H1 (cell line): ENCODE measurements around the gene TNNC1. TPM values are rescaled to one million over a fixed set of nuclear protein-coding genes. Genes with fewer than 3 reads are reported as not detected.

Experiments used
- CTCF ChIA-PET: fragments of 300-600 bp; sonication (Branson Sonifier 250); formaldehyde crosslinking; loops from one replicate; lab custom pipeline; 2021; ENCODE audit not compliant: partially characterized antibody; lab: Charles Lee
- POLR2A ChIA-PET: fragments of 300-600 bp; sonication (Branson Sonifier 250); formaldehyde crosslinking; loops from one replicate; lab custom pipeline; 2021; ENCODE audit warnings: inconsistent platforms; ENCODE audit not compliant: partially characterized antibody; lab: Charles Lee
- DNase-seq, 2 experiments: peaks; one replicate each; pipeline versions ENCODE4 v3.0.0 to v3.0.0-alpha.2; 2010 to 2022; ENCODE audit warnings: low spot score in 2 of 2, low read depth in 1 of 2, mixed read lengths in 1 of 2
- FAIRE-seq: peaks from 2 replicates; lab custom pipeline; 2011; peaks lifted over from hg19 to GRCh38; lab: Jason Lieb, UNC
- H2AFZ ChIP-seq: 2 replicates; pipeline ENCODE4 v1.8.1; 2012; ENCODE audit warnings: low read length, inconsistent platforms
- H2AK5ac ChIP-seq: 2 replicates; pipeline ENCODE4 v1.6.1; 2013; ENCODE audit warnings: low read depth, low read length
- H2BK120ac ChIP-seq: replicated peaks from 2 replicates; pipeline ENCODE3; 2013; ENCODE audit warnings: low read depth, low read length, inconsistent platforms
- H2BK12ac ChIP-seq: 2 replicates; pipeline ENCODE4 v1.6.1; 2013; ENCODE audit warnings: low read depth, low read length
- H2BK15ac ChIP-seq: 2 replicates; pipeline ENCODE4 v1.6.1; 2013; ENCODE audit warnings: low read length
- H2BK20ac ChIP-seq: 2 replicates; pipeline ENCODE4 v1.6.1; 2013; ENCODE audit warnings: low read length
- H2BK5ac ChIP-seq: 2 replicates; pipeline ENCODE4 v1.6.1; 2013; ENCODE audit warnings: low read depth, low read length
- H3K14ac ChIP-seq: 2 replicates; pipeline ENCODE4 v1.6.1; 2013; ENCODE audit warnings: inconsistent platforms; ENCODE audit not compliant: insufficient read length
- H3K18ac ChIP-seq: 2 replicates; pipeline ENCODE4 v1.6.1; 2013; ENCODE audit warnings: low read length; ENCODE audit errors: extremely low read depth
- H3K23ac ChIP-seq: 2 replicates; pipeline ENCODE4 v1.6.1; 2013; ENCODE audit warnings: inconsistent platforms; ENCODE audit not compliant: insufficient read length
- H3K23me2 ChIP-seq: 2 replicates; pipeline ENCODE4 v1.6.1; 2013; ENCODE audit warnings: low read depth, low read length
- H3K27ac ChIP-seq: 2 replicates; pipeline ENCODE4 v1.6.1; 2011; ENCODE audit warnings: low read depth, low read length, inconsistent platforms
- H3K27me3 ChIP-seq, 4 experiments: replicated peaks in 1 of 4; 1 replicate in 1 of 4; 2 replicates in 3 of 4; pipeline versions ENCODE4 v1.6.1 to v1.8.1; 2011 to 2013; ENCODE audit warnings: low read length in 3 of 4, mild to moderate bottlenecking in 3 of 4, inconsistent platforms in 2 of 4, mixed read lengths in 2 of 4, moderate library complexity in 1 of 4; ENCODE audit not compliant: control insufficient read depth in 3 of 4, insufficient read depth in 3 of 4; ENCODE audit errors: extremely low read depth in 1 of 4
- H3K36me3 ChIP-seq, 4 experiments: 2 replicates each; pipeline versions ENCODE4 v1.6.1 to v1.8.1; 2011 to 2013; ENCODE audit warnings: mild to moderate bottlenecking in 4 of 4, low read length in 3 of 4, moderate library complexity in 2 of 4, control low read depth in 1 of 4, inconsistent platforms in 1 of 4; ENCODE audit not compliant: insufficient read depth in 4 of 4, control insufficient read depth in 2 of 4
- H3K4ac ChIP-seq: replicated peaks from 2 replicates; pipeline ENCODE3; 2013; ENCODE audit warnings: low read length, low read depth, mixed read lengths, inconsistent platforms; ENCODE audit not compliant: insufficient read length
- H3K4me1 ChIP-seq, 4 experiments: replicated peaks in 1 of 4; 1 replicate in 1 of 4; 2 replicates in 3 of 4; pipeline versions ENCODE4 v1.6.1 to v1.8.1; 2011 to 2013; ENCODE audit warnings: low read length in 3 of 4, inconsistent platforms in 2 of 4, mixed read lengths in 1 of 4; ENCODE audit not compliant: insufficient read depth in 4 of 4, control insufficient read depth in 3 of 4
- H3K4me2 ChIP-seq, 2 experiments: 2 replicates each; pipeline versions ENCODE4 v1.6.1 to v1.8.1; 2011 to 2013; ENCODE audit warnings: low read depth in 2 of 2, low read length in 2 of 2, control low read depth in 1 of 2, inconsistent platforms in 1 of 2, mild to moderate bottlenecking in 1 of 2; ENCODE audit not compliant: insufficient read depth in 1 of 2
- H3K4me3 ChIP-seq, 4 experiments: fragments of 200-600, 300-600 bp in 1 of 4; sonication (generic), shearing (Covaris generic), sonication (Bioruptor Twin) in 1 of 4; 2 replicates each; pipeline versions ENCODE4 v1.5.1 to v1.8.1; 2011 to 2016; ENCODE audit warnings: low read length in 4 of 4, low read depth in 3 of 4, control low read depth in 2 of 4, inconsistent platforms in 2 of 4, mild to moderate bottlenecking in 2 of 4, mixed read lengths in 1 of 4, moderate library complexity in 1 of 4; ENCODE audit not compliant: insufficient read depth in 2 of 4; ENCODE audit errors: extremely low read depth in 1 of 4
- H3K56ac ChIP-seq: replicated peaks from 2 replicates; pipeline ENCODE3; 2013; ENCODE audit warnings: low read depth, mild to moderate bottlenecking, mixed read lengths, low read length, inconsistent platforms; ENCODE audit not compliant: insufficient read length
- H3K79me1 ChIP-seq: 2 replicates; pipeline ENCODE4 v1.6.1; 2013; ENCODE audit warnings: low read depth, low read length, control low read depth
- H3K79me2 ChIP-seq, 2 experiments: 2 replicates each; pipeline versions ENCODE4 v1.6.1 to v1.8.1; 2012 to 2013; ENCODE audit warnings: low read length in 2 of 2, mild to moderate bottlenecking in 2 of 2, inconsistent platforms in 1 of 2; ENCODE audit not compliant: insufficient read depth in 2 of 2, control insufficient read depth in 1 of 2
- H3K9ac ChIP-seq, 4 experiments: replicated peaks in 1 of 4; 1 replicate in 1 of 4; 2 replicates in 3 of 4; pipeline versions ENCODE4 v1.6.1 to v1.8.1; 2011 to 2013; ENCODE audit warnings: low read depth in 3 of 4, low read length in 3 of 4, control low read depth in 2 of 4, mild to moderate bottlenecking in 2 of 4, moderate library complexity in 2 of 4, inconsistent platforms in 1 of 4; ENCODE audit errors: extremely low read depth in 1 of 4
- H3K9me3 ChIP-seq, 2 experiments: 2 replicates each; pipeline versions ENCODE4 v1.6.1 to v1.8.1; 2012 to 2013; ENCODE audit warnings: mild to moderate bottlenecking in 2 of 2, moderate library complexity in 2 of 2, control low read depth in 1 of 2, inconsistent platforms in 1 of 2, low read depth in 1 of 2, low read length in 1 of 2, mixed read lengths in 1 of 2; ENCODE audit not compliant: insufficient read depth in 2 of 2
- H4K20me1 ChIP-seq, 2 experiments: replicated peaks in 1 of 2; 2 replicates each; pipeline versions ENCODE3 to v1.8.1; 2011 to 2013; ENCODE audit warnings: inconsistent platforms in 2 of 2, low read length in 2 of 2, mild to moderate bottlenecking in 1 of 2; ENCODE audit not compliant: insufficient read depth in 2 of 2, control insufficient read depth in 1 of 2
- H4K5ac ChIP-seq: 2 replicates; pipeline ENCODE4 v1.6.1; 2013; ENCODE audit warnings: low read length, low read depth, mixed read lengths, inconsistent platforms; ENCODE audit not compliant: insufficient read length
- H4K8ac ChIP-seq: 2 replicates; pipeline ENCODE4 v1.8.0; 2013; ENCODE audit warnings: mild to moderate bottlenecking, moderate library complexity, low read length, inconsistent platforms; ENCODE audit not compliant: insufficient read depth; ENCODE audit errors: extremely low read depth
- H4K91ac ChIP-seq: replicated peaks from 2 replicates; pipeline ENCODE3; 2013; ENCODE audit warnings: low read length, mixed read lengths, inconsistent platforms; ENCODE audit not compliant: insufficient read length
- CHD2 ChIP-seq: IDR thresholded peaks from 2 replicates; pipeline ENCODE4 v1.6.1; 2012; ENCODE audit warnings: low read length, improper control_type of control experiment
- EP300 ChIP-seq, 2 experiments: IDR thresholded peaks; 1 replicate in 1 of 2; 2 replicates in 1 of 2; pipeline ENCODE4 v1.6.1; 2011 to 2012; ENCODE audit warnings: low read depth in 2 of 2, low read length in 2 of 2, mild to moderate bottlenecking in 2 of 2, borderline replicate concordance in 1 of 2, inconsistent platforms in 1 of 2, moderate library complexity in 1 of 2
- NANOG ChIP-seq: IDR thresholded peaks from 2 replicates; pipeline ENCODE4 v1.6.1; 2011; ENCODE audit warnings: low read length, low read depth, mild to moderate bottlenecking, inconsistent platforms; ENCODE audit not compliant: insufficient read depth, poor library complexity, severe bottlenecking
- POLR2A ChIP-seq, 2 experiments: IDR thresholded peaks; 1 replicate in 1 of 2; 2 replicates in 1 of 2; pipeline ENCODE4 v1.6.1; 2011; ENCODE audit warnings: low read depth in 2 of 2, low read length in 2 of 2, mild to moderate bottlenecking in 2 of 2; ENCODE audit errors: control extremely low read depth in 1 of 2
- POLR2AphosphoS5 ChIP-seq: IDR thresholded peaks from 2 replicates; pipeline ENCODE4 v1.6.1; 2011; ENCODE audit warnings: low read depth, low read length
- POU5F1 ChIP-seq: IDR thresholded peaks from 2 replicates; pipeline ENCODE4 v1.6.1; 2011; ENCODE audit warnings: low read depth, mild to moderate bottlenecking, low read length, moderate library complexity
- SRF ChIP-seq: IDR thresholded peaks from 2 replicates; pipeline ENCODE4 v1.6.1; 2011; ENCODE audit warnings: mild to moderate bottlenecking, low read depth, low read length, moderate library complexity
- TCF12 ChIP-seq: IDR thresholded peaks from 2 replicates; pipeline ENCODE4 v1.6.1; 2011; ENCODE audit warnings: low read depth, mild to moderate bottlenecking, low read length
- WGBS, 2 experiments: shearing (Covaris generic) in 1 of 2; methylation state at CpG; one replicate each; pipeline versions ENCODE4 v1.1.6 to v1.1.7; 2013 to 2015; ENCODE audit warnings: low lambda C conversion rate in 2 of 2, mixed read lengths in 2 of 2, inconsistent platforms in 1 of 2, low coverage in 1 of 2, missing lambda C conversion rate in 1 of 2; ENCODE audit not compliant: insufficient replicate concordance in 2 of 2, insufficient coverage in 1 of 2, insufficient read length in 1 of 2; ENCODE audit errors: extremely low coverage in 1 of 2, missing lambda C conversion rate in 1 of 2; 5-methylcytosine and 5-hydroxymethylcytosine counted together
- polyA plus RNA-seq, 7 experiments: library from polyadenylated mRNA; depleted of rRNA in 3 of 7; stranded (reverse) in 5 of 7; unstranded in 2 of 7; fragments of >200 nt in 5 of 7; fragments of 200-250 nt in 2 of 7; gene quantifications; 1 replicate in 5 of 7; 2 replicates in 1 of 7; 4 replicates in 1 of 7; pipeline versions ENCODE4 v1.2.1 to v1.2.3, GENCODE V29; 2011 to 2013; ENCODE audit warnings: missing spikeins in 2 of 7, mixed read lengths in 2 of 7
- total RNA-seq: library from RNA; stranded (reverse); fragmentation: NEBNext Ultra II Directional; extraction: Animal tissue kit (Norgen Biotek cat#: 25700); gene quantifications from 2 replicates; pipeline ENCODE4 v1.2.1, GENCODE V29; 2021

The TNNC1 gene
- total and polyA plus RNA-seq, 2 of the 8 experiments (the other 6 are each of a cell fraction or from before 2014, with no cell fraction given) = 5.8 to 16.4 TPM

DNA sequence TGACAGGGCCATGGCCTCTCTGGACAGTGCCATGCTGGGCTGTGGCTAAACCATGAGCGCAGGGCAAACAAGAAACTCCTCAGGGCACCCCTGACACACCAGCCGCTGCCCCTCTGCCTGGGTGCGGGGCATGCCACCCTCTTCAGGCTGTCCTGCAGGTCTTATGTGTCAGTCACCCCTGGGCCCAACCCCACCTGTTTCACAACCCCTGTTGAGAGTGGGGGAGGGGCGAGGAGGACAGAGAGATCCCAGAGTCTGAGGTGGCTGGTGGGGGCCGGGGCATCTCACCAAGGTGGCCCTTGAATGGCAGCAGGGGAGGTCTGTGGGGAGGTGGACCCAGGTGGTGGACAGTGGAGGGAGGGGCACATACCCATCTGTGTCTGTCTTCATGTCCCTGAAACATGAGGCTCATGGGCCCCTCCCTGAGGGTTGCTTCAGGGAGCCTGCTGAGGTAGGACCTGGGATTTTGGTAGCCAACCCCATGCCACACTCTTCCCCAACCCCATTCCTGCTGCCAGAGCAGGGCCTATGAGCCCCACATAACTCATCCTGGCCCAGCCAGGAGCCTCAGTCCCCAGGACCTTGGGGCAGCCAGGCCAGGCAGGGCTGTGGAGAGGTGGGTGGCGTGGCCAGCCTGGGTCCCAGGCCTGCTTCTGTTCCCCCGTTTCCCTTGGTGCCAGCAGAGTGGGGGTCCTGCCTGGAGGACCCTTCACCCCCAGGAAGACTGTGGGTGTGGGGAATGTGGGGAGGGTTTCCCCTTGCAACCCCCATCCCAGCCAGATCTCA lies 39.6 kb upstream of the TNNC1 start:
- Histone ChIP-seq H2AK5ac (no peak overlapping the region), H3K23ac (no peak overlapping the region), H3K79me1 (no peaks in the 10 kb centered on the region; the same call in 1 of the 2 replicates), H2AFZ (no peak overlapping the region), H3K4me3 (no peak overlapping the region), H2BK120ac (no peak overlapping the region), H3K4me1 (peaks cover 0 to 6% (median under 1%) of the 10 kb centered on the region in 4 experiments; a peak in 3 of 7 replicates), H3K79me2 (no peaks in the 10 kb centered on the region)
- POLR2A ChIA-PET = interaction anchor here (1.9 kb wide), 1 partner anchor 30 kb away, joined by 5 read pairs; no protein-coding TSS in a partner anchor
- 84% methylated on average over 6 of the region's 7 CpGs; no CpG with 5 or more reads in 1 of the 2 experiments for WGBS, 2 experiments
- TF ChIP-seq SRF = no peak
- TF ChIP-seq POLR2AphosphoS5 = peak; percentile 67
- no peak for TF ChIP-seq POU5F1
- 0 out of 3 replicates have a peak, but pooled peaks of 1 of the 2 experiments have one; percentile 24 for TF ChIP-seq POLR2A (IDR thresholded peaks at IDR 0.05; ENCODE audit: control extremely low read depth in 1 of 2, low read depth in 2 of 2, low read length in 2 of 2)
- TF ChIP-seq TCF12 = no peak
- no peak for TF ChIP-seq NANOG
- TF ChIP-seq EP300 (IDR thresholded peaks at IDR 0.05; ENCODE audit: borderline replicate concordance in 1 of 2, low read depth in 2 of 2, low read length in 2 of 2) = no peak
- no peak for TF ChIP-seq CHD2
- TF ChIP-seq, all 59 proteins: peak for 2
- H3K27me3 ChIP-seq = no peaks in the 10 kb centered on the region; a peak in 1 of 7 replicates
- H2BK20ac ChIP-seq = no peak overlapping the region
- no peak overlapping the region for H3K27ac ChIP-seq
- no peak for FAIRE-seq
- DNase-seq = no peak
- no peak overlapping the region for H4K5ac ChIP-seq
- H3K18ac ChIP-seq = no peak overlapping the region
- H3K36me3 ChIP-seq = peaks cover 14 to 40% (median 31%) of the 10 kb centered on the region in 4 experiments
- H3K9ac ChIP-seq = no peak overlapping the region; a peak in 1 of 7 replicates
- no peak overlapping the region for H3K56ac ChIP-seq
- no peak overlapping the region for H2BK15ac ChIP-seq
- no peaks in the 10 kb centered on the region for H3K9me3 ChIP-seq
- no peaks in the 10 kb centered on the region for H3K23me2 ChIP-seq
- H3K4me2 ChIP-seq = no peak overlapping the region
- H3K4ac ChIP-seq = no peak overlapping the region
- peaks cover 0 to 16% of the 10 kb centered on the region in 2 experiments for H4K20me1 ChIP-seq
- CTCF ChIA-PET = interaction anchor here (1.1 kb wide), 1 partner anchor 12 kb away, joined by 3 read pairs; no protein-coding TSS in a partner anchor
- no peak overlapping the region for H2BK12ac ChIP-seq
- H2BK5ac ChIP-seq = no peak overlapping the region
- no peak overlapping the region for H3K14ac ChIP-seq
- 0 out of 2 replicates have a peak overlapping the region, but pooled peaks have one; percentile 0 for H4K8ac ChIP-seq
- no peak overlapping the region for H4K91ac ChIP-seq
